ENCODE results near the gene AGAP1. TPM values are rescaled to one million over a fixed set of nuclear protein-coding genes. Genes with fewer than 3 reads are reported as not detected.

The AGAP1 gene
- total and polyA plus RNA-seq, 9 donors, result 5.7 to 32.2 (median 20.2) TPM

DNA sequence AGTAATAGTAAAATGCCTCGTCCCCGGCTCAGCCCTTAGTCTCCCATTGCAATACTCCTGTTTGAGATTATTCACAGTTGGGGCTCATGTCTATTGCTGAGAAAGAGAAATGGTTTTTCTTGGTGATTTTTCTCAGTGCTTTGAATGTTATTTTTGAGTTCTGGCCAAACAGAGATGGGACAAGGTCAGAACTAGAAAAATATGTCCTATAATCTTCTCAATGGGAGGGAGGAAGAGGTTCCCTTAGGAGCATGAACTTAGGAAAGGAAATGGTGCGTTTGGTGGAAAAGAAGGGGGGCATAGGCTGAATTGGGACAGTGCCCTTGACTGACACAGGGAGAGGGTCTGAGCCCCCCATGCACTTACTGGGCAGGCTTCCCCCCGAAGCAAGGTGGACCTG lies 133.8 kb downstream of the AGAP1 start:
- no peak for DNase-seq
- 19 to 30% (median 20%) methylated on average over 4 of the region's 4 CpGs for WGBS, 3 donors
- Histone ChIP-seq H3K9me3 (no peaks in the 10 kb centered on the region), H3K4me1 (ENCODE audit: insufficient read depth) (peaks cover 10% of the 10 kb centered on the region), H3K4me3 (no peak overlapping the region), H3K36me3 (no peaks in the 10 kb centered on the region), H3K27me3 (no peaks in the 10 kb centered on the region), H3K27ac (no peak overlapping the region)
- intact Hi-C loops (cut with DNase I), result no loop called here
- TF ChIP-seq EP300 (IDR thresholded peaks at IDR 0.05) (no peak), POLR2A (IDR thresholded peaks at IDR 0.05) (no peak)
- TF ChIP-seq, protein P1, sequence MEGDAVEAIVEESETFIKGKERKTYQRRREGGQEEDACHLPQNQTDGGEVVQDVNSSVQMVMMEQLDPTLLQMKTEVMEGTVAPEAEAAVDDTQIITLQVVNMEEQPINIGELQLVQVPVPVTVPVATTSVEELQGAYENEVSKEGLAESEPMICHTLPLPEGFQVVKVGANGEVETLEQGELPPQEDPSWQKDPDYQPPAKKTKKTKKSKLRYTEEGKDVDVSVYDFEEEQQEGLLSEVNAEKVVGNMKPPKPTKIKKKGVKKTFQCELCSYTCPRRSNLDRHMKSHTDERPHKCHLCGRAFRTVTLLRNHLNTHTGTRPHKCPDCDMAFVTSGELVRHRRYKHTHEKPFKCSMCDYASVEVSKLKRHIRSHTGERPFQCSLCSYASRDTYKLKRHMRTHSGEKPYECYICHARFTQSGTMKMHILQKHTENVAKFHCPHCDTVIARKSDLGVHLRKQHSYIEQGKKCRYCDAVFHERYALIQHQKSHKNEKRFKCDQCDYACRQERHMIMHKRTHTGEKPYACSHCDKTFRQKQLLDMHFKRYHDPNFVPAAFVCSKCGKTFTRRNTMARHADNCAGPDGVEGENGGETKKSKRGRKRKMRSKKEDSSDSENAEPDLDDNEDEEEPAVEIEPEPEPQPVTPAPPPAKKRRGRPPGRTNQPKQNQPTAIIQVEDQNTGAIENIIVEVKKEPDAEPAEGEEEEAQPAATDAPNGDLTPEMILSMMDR (IDR thresholded peaks at IDR 0.05), result no peak

DNA sequence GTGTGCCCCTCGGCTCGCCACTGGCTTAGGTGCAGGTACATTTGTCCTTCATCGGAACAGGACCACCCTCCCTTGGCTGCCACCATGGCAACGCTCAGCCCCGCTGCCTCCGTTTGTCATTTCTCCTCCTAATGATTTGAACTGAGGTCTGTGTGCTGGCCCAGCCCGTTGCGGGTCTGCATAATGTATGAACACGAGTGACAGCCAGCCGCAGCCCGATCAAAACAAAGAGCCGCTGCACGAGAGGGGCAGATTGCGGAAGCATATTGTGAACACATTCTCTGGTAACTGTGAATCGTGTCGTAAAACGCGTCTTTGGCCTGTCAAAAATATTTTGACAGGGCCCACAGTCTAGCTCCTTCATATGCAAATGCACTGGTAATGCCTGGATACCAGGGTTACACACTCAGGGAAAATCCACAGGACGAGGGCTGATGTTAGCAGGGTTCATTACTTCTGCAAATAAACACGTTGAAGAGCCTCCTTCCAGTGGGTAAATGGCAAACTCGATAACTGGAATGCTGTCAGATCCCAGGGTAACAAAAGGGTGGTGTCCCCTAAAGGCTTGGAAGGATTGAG lies 137.0 kb downstream of the AGAP1 start:
- WGBS, 3 donors, result 91 to 93% (median 93%) methylated on average over 21 of the region's 21 CpGs
- intact Hi-C loops (cut with DNase I), result no loop called here
- Histone ChIP-seq H3K9me3 (no peaks in the 10 kb centered on the region), H3K36me3 (no peaks in the 10 kb centered on the region), H3K4me3 (no peak overlapping the region), H3K27me3 (no peaks in the 10 kb centered on the region), H3K27ac (no peak overlapping the region), H3K4me1 (ENCODE audit: insufficient read depth) (peaks cover 10% of the 10 kb centered on the region)
- TF ChIP-seq EP300 (IDR thresholded peaks at IDR 0.05) (no peak), POLR2A (IDR thresholded peaks at IDR 0.05) (no peak)
- TF ChIP-seq, protein P1 (IDR thresholded peaks at IDR 0.05), result no peak
- no peak for DNase-seq

DNA sequence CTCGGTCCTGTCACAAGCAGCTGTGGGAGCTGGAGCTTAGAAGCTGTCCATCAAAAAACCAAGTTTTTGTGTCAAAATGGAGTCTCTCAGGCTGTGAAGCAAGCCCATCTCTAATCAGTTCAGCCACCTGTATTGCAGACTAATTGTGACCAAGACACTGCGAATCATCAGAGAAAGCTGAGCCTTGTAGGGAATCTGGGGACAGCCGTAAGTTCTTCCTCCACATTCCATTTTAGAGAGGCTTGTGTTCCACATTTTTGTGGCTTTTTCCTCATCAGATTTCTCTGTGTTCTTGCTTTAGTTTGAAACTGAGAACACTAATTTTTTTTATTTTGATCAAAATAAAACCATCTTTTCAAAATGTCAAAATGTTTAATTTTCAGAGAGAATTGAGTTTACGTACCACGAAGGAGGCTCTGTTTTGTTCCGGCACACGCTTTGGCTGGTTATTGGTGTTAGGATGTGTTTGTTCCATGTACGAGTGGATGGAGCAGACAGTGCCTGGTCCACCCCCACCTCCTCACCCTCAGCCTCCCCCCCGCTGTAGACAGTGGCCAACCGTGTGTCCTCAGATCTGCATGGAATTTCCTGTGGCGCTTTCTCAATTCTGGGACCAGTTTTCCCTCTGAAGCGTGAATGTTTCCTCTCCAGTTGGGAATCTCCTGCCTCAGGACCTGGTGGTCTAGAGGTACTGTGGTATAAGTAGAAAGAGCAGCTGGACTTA lies 140.8 kb downstream of the AGAP1 start:
- WGBS, 3 donors, result 69 to 74% (median 72%) methylated on average over 12 of the region's 12 CpGs
- DNase-seq, result no peak
- no peaks in the 10 kb centered on the region for H3K36me3 ChIP-seq
- TF ChIP-seq EP300 (IDR thresholded peaks at IDR 0.05) (no peak), POLR2A (IDR thresholded peaks at IDR 0.05) (no peak)
- TF ChIP-seq, protein P1 (IDR thresholded peaks at IDR 0.05), result no peak
- intact Hi-C loops (cut with DNase I), result no loop called here
- H3K4me1 ChIP-seq (ENCODE audit: insufficient read depth), result peaks cover 6% of the 10 kb centered on the region
- no peaks in the 10 kb centered on the region for H3K27me3 ChIP-seq
- no peaks in the 10 kb centered on the region for H3K9me3 ChIP-seq
- H3K4me3 ChIP-seq, result no peak overlapping the region
- H3K27ac ChIP-seq, result no peak overlapping the region

DNA sequence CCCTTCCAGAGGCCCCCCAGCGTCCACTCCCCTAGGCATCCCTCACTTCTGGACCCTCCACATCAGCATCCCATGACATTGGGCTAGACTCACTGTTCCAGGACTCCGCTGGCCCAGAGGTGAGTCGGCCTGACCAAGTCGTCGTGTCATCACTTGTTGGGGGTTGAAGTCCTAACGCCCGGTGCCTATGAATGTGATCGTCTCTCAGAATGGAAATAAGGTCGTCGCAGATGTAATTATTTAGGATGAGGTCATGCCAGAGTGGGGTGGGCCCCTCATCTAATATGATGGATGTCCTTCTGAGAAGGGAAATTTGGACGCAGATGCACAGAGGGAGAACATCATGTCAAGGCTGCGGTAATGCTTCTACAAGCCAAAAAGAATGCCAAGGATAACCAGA lies 142.7 kb downstream of the AGAP1 start:
- DNase-seq, result no peak
- Histone ChIP-seq H3K27me3 (no peaks in the 10 kb centered on the region), H3K4me3 (no peak overlapping the region), H3K27ac (no peak overlapping the region), H3K4me1 (ENCODE audit: insufficient read depth) (peaks cover 6% of the 10 kb centered on the region), H3K36me3 (no peaks in the 10 kb centered on the region), H3K9me3 (no peaks in the 10 kb centered on the region)
- intact Hi-C loops (cut with DNase I), result no loop called here
- 91 to 92% (median 92%) methylated on average over 12 of the region's 12 CpGs for WGBS, 3 donors
- TF ChIP-seq, protein P1 (IDR thresholded peaks at IDR 0.05), result no peak
- TF ChIP-seq EP300 (IDR thresholded peaks at IDR 0.05) (no peak), POLR2A (IDR thresholded peaks at IDR 0.05) (no peak)
